Mesothelial cell of epicardium (in vitro differentiated cells): ENCODE results near the gene CAP2. TPM values are rescaled to one million over a fixed set of nuclear protein-coding genes. Genes with fewer than 3 reads are reported as not detected.
"Not testable (repeated sequence)": the region's sequence is repeated elsewhere in the genome, so short reads cannot be mapped to it uniquely, and the experiment has no call there.

Experiments
- DNase-seq, 2 experiments: peaks; one replicate each; pipeline ENCODE4 v3.0.0; 2021; ENCODE audit warnings: low spot score in 2 of 2; ENCODE audit not compliant: unreplicated experiment in 2 of 2
- H3K27ac Mint-ChIP-seq: 2 replicates; pipeline ENCODE4 v1.8.0; 2021; ENCODE audit warnings: mixed read lengths
- H3K27me3 Mint-ChIP-seq: 2 replicates; pipeline ENCODE4 v1.8.0; 2021; ENCODE audit warnings: low read depth, mixed read lengths
- H3K36me3 Mint-ChIP-seq: 2 replicates; pipeline ENCODE4 v1.8.0; 2021; ENCODE audit warnings: mixed read lengths
- H3K4me1 Mint-ChIP-seq: 2 replicates; pipeline ENCODE4 v1.8.0; 2021; ENCODE audit warnings: mixed read lengths
- H3K4me3 Mint-ChIP-seq: 2 replicates; pipeline ENCODE4 v1.8.0; 2021; ENCODE audit warnings: mild to moderate bottlenecking, moderate library complexity, mixed read lengths
- H3K9me3 Mint-ChIP-seq: 2 replicates; pipeline ENCODE4 v1.8.0; 2021; ENCODE audit warnings: mixed read lengths
- total RNA-seq: library from RNA; stranded (reverse); gene quantifications from 3 replicates; pipeline ENCODE4 v1.2.1, GENCODE V29; 2021
- TF ChIP-seq, protein P1 (sequence below): fragments of 200-600 bp; sonication (generic); IDR thresholded peaks from one replicate; pipeline ENCODE4 v1.5.0; 2021; ENCODE audit warnings: antibody characterized with exemption; ENCODE audit not compliant: unreplicated experiment

The CAP2 gene
- total RNA-seq, 1 donor from 2014 or later, result 15.0 TPM

DNA sequence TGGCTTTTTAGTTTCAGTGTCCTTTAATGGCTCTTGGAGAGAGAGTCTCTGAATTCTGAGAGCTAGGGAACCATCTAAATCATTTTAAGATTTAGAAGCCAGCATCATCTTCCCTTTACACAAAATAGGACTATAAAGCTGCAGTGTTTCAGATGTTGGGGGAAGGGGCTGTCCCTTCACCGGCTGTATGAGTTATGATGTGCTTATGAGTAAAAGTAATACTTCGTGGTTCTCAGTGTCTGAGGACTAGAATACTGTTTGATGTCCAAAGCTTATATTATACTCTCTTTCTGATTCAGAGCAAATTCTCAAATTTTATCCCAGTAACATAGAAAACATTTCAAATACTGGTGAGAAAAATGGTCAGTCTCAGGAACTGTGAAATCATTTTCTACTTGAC, 143.2 kb downstream of the CAP2 start:
- TF ChIP-seq, protein P1, sequence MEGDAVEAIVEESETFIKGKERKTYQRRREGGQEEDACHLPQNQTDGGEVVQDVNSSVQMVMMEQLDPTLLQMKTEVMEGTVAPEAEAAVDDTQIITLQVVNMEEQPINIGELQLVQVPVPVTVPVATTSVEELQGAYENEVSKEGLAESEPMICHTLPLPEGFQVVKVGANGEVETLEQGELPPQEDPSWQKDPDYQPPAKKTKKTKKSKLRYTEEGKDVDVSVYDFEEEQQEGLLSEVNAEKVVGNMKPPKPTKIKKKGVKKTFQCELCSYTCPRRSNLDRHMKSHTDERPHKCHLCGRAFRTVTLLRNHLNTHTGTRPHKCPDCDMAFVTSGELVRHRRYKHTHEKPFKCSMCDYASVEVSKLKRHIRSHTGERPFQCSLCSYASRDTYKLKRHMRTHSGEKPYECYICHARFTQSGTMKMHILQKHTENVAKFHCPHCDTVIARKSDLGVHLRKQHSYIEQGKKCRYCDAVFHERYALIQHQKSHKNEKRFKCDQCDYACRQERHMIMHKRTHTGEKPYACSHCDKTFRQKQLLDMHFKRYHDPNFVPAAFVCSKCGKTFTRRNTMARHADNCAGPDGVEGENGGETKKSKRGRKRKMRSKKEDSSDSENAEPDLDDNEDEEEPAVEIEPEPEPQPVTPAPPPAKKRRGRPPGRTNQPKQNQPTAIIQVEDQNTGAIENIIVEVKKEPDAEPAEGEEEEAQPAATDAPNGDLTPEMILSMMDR, result no peak
- Mint-ChIP-seq H3K9me3 (no peaks in the 10 kb centered on the region), H3K4me1 (peaks cover 4% of the 10 kb centered on the region), H3K27ac (no peak overlapping the region), H3K4me3 (no peak overlapping the region), H3K36me3 (peaks cover 25% of the 10 kb centered on the region), H3K27me3 (no peaks in the 10 kb centered on the region)
- no peak for DNase-seq

DNA sequence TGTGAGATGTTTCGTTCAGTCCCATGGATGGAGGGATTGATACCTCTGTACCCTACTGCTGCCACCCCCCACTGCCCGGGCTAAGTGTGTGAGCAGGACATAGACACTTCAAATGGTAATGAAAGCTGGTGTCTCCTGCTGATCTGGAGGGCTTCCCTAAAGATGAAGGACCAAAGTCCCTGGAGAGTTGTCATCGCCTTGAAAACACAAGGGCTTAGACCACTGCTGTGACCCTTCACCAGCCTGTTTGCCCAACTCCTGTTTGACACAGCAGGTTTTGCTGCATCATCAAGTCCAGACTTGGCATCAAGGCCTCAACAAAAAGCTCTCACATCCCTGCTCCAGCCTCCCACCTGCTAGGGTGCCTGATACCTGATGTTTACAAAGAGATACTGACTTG, 148.8 kb downstream of the CAP2 start:
- no peak overlapping the region for H3K4me3 Mint-ChIP-seq
- TF ChIP-seq, protein P1, result no peak
- H3K27ac Mint-ChIP-seq, result no peak overlapping the region
- no peaks in the 10 kb centered on the region for H3K4me1 Mint-ChIP-seq
- H3K9me3 Mint-ChIP-seq, result peaks cover 6% of the 10 kb centered on the region
- H3K36me3 Mint-ChIP-seq, result peaks cover 41% of the 10 kb centered on the region
- no peak for DNase-seq
- H3K27me3 Mint-ChIP-seq, result no peaks in the 10 kb centered on the region

DNA sequence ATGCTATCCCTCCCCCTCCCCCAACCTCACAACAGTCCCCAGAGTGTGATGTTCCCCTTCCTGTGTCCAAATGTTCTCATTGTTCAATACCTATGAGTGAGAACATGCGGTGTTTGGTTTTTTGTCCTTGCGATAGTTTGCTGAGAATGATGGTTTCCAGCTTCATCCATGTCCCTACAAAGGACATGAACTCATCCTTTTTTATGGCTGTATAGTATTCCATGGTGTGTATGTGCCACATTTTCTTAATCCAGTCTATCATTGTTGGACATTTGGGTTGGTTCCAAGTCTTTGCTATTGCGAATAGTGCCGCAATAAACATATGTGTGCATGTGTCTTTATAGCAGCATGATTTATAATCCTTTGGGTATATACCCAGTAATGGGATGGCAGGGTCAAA, 152.3 kb downstream of the CAP2 start:
- H3K9me3 Mint-ChIP-seq, DNase-seq, H3K27me3 Mint-ChIP-seq, H3K4me3 Mint-ChIP-seq, H3K4me1 Mint-ChIP-seq, H3K27ac Mint-ChIP-seq: not testable (repeated sequence)
- peaks cover 31% of the 10 kb centered on the region for H3K36me3 Mint-ChIP-seq

DNA sequence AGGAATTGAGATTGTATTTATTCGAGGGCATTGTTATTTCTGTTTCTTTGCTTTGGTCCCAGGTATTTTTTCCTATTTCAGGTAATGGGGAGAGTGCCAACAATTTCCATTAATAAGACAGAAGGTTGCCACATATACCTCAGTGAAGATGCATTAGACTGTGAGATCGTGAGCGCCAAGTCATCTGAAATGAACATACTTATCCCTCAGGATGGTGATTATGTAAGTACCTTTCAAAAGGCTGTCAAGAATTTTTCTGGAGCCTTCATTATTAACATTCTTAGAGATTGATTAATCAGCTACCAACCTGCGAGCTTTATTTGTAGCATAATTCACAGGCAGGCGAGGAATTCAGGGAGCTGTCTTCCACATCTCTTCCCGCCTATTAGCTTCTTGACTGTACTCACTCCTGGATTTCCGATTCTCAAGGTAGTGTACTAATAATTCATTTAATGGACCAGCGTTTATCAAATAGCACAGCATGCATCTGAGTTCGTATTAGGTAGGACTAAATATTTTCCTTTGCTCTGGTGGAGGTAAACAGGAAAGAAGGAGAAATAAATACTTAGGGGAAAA, 158.1 kb downstream of the CAP2 start:
- Mint-ChIP-seq H3K27me3 (no peaks in the 10 kb centered on the region), H3K27ac (no peak overlapping the region), H3K4me3 (no peak overlapping the region), H3K9me3 (no peaks in the 10 kb centered on the region), H3K4me1 (peaks cover 1% of the 10 kb centered on the region), H3K36me3 (peaks cover 26% of the 10 kb centered on the region)
- DNase-seq, result no peak
- TF ChIP-seq, protein P1, result no peak

DNA sequence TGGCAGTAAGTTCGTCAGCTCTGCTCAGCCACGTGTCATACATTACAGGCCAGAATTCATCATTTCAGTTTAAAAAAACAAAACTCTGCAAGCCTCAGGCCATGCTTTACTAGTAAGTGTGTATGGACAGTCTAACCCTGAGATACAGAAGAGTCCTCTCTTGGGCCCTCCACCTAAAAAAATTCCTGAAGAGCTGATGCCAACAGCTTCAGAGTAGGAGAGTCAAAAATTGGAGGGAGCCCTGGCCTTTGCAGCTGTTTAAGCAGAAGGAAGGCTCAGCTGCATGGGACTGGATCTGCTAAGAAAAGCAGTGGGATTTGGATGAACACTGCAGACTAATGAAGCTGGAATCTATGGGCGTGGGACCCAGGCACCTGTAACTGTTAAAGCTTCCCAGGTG, 159.5 kb downstream of the CAP2 start:
- DNase-seq, result no peak
- peaks cover 27% of the 10 kb centered on the region for H3K36me3 Mint-ChIP-seq
- no peak overlapping the region for H3K4me3 Mint-ChIP-seq
- peaks cover 1% of the 10 kb centered on the region for H3K4me1 Mint-ChIP-seq
- H3K27ac Mint-ChIP-seq, result no peak overlapping the region
- H3K9me3 Mint-ChIP-seq, result no peaks in the 10 kb centered on the region
- no peaks in the 10 kb centered on the region for H3K27me3 Mint-ChIP-seq
- TF ChIP-seq, protein P1, result no peak

DNA sequence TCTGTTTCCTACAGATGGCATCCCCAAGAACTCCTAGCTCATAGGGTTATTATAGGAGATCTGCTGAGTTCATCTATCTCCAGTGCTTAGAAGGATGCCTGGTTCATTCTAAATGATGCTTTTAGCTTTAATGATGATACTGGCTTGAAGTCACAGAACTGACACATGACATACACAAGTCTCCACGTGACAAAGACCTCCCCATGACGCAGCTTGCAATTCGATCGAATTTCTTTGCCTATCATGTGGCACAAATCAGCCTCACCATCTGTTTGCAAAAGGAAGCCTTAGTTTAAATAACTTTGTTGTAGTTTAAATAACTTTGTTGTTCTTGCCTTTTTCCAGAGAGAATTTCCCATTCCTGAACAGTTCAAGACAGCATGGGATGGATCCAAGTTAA, 162.6 kb downstream of the CAP2 start:
- Mint-ChIP-seq H3K4me3 (no peak overlapping the region), H3K36me3 (peaks cover 32% of the 10 kb centered on the region), H3K27me3 (no peaks in the 10 kb centered on the region), H3K27ac (no peak overlapping the region), H3K9me3 (peaks cover 10% of the 10 kb centered on the region), H3K4me1 (no peaks in the 10 kb centered on the region)
- TF ChIP-seq, protein P1, result no peak
- DNase-seq, result no peak
